HCT116 (cell line): Measurements from ENCODE around the gene MS4A8.

Experiments used
- ELF1 ChIP-seq: IDR thresholded peaks from 2 replicates; pipeline ENCODE4 v1.6.1; 2012; ENCODE audit warnings: low read depth, borderline replicate concordance
- EZH2 ChIP-seq: fragments of 200-600 bp; sonication (generic); IDR thresholded peaks from 2 replicates; pipeline ENCODE4 v1.6.1; 2017; ENCODE audit warnings: antibody characterized with exemption, mixed run types
- EZH2phosphoT487 ChIP-seq: fragments of 200-600 bp; IDR thresholded peaks from 2 replicates; pipeline ENCODE4 v1.6.1; 2018; ENCODE audit warnings: antibody characterized with exemption, borderline replicate concordance
- JUND ChIP-seq: IDR thresholded peaks from 2 replicates; pipeline ENCODE4 v1.6.1; 2012
- POLR2A ChIP-seq: IDR thresholded peaks from 2 replicates; pipeline ENCODE4 v1.7.0; 2011; ENCODE audit warnings: borderline replicate concordance; ENCODE audit not compliant: insufficient read depth, insufficient read length; ENCODE audit errors: extremely low read depth
- ZNF274 ChIP-seq: fragments of 200-500 bp; sonication (Bioruptor generic); IDR thresholded peaks from 2 replicates; pipeline ENCODE4 v1.6.1; 2014; ENCODE audit warnings: mild to moderate bottlenecking, low read depth, low read length, inconsistent platforms
- TF ChIP-seq, protein P1 (sequence below), 3 experiments: fragments of 200-600 bp in 1 of 3; sonication (generic) in 1 of 3; IDR thresholded peaks in 2 of 3; conservative IDR thresholded peaks in 1 of 3; 2 replicates each; pipeline ENCODE4 v1.5.1; 2012 to 2017; ENCODE audit warnings: low read depth in 2 of 3, low read length in 2 of 3, antibody characterized with exemption in 1 of 3, borderline replicate concordance in 1 of 3, control low read depth in 1 of 3, mild to moderate bottlenecking in 1 of 3, mixed read lengths in 1 of 3, mixed run types in 1 of 3, moderate library complexity in 1 of 3; ENCODE audit not compliant: insufficient read depth in 1 of 3

DNA sequence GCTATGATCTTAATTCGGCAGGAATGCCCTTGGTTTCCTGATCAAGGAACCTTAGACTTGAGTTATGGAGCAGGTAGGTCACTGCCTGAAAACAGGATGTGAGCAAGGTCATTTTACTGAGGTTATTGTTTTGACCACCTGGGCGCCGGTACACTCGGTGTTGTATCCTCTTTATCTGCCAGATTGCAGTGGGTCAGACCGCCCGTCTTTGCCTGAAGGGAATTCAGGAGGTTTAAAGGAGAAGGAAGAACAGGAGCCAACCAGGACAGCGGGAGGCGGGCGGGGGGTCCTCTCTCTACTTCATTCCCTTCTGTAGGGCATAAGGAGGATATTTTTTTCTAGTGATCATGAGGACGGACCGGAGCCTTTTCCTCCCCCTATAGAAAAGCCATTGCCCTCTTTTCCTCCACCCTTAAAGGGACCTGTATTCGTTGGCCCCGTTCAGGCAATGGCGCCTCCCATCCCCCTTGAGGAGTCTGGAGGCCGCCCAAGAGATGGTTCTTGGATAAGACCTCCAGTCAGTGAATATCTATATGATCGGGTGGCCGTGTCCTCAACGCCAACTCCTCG, 57.9 kb downstream of the MS4A8 start:
- TF ChIP-seq EZH2 (no peak), POLR2A (no peak), EZH2phosphoT487 (no peak), JUND (no peak), ELF1 (no peak), ZNF274 (no peak)
- TF ChIP-seq, protein P1, sequence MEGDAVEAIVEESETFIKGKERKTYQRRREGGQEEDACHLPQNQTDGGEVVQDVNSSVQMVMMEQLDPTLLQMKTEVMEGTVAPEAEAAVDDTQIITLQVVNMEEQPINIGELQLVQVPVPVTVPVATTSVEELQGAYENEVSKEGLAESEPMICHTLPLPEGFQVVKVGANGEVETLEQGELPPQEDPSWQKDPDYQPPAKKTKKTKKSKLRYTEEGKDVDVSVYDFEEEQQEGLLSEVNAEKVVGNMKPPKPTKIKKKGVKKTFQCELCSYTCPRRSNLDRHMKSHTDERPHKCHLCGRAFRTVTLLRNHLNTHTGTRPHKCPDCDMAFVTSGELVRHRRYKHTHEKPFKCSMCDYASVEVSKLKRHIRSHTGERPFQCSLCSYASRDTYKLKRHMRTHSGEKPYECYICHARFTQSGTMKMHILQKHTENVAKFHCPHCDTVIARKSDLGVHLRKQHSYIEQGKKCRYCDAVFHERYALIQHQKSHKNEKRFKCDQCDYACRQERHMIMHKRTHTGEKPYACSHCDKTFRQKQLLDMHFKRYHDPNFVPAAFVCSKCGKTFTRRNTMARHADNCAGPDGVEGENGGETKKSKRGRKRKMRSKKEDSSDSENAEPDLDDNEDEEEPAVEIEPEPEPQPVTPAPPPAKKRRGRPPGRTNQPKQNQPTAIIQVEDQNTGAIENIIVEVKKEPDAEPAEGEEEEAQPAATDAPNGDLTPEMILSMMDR (IDR thresholded peaks at IDR 0.05 in 2 of 3, conservative IDR thresholded peaks at IDR 0.05 in 1 of 3; ENCODE audit: borderline replicate concordance in 1 of 3, insufficient read depth in 1 of 3, low read depth in 2 of 3, low read length in 2 of 3): no peak
